ENCODE results near the gene DCTN3. TPM values are rescaled to one million over a fixed set of nuclear protein-coding genes. Genes with fewer than 3 reads are reported as not detected.

Gene DCTN3
- total RNA-seq (2021; fragmentation: NEBNext Ultra II Directional; extraction: Animal tissue kit (Norgen Biotek cat#: 25700)), result 100 to 1,000 TPM; 150 to 176 (median 161) TPM
- long read RNA-seq, transcript DCTN3-201 (7 exons, 808 nt), result major isoform, 136 of 156 reads
- long read RNA-seq, partial matches to known transcripts, result 5 of 156 reads
- long read RNA-seq, other reads (novel, unspliced or antisense), result 10 of 156 reads

GRCh38 chr9:34620061-34620994 is at the start of gene DCTN3:
Gene DCTN3 (minus strand): TSS chr9:34620495. CDS start chr9:34620464, 31 bp downstream.
- Mint-ChIP-seq H3K4me3 (peak within 1 kb of the TSS; percentile 98), H3K9me3 (no peaks in the 10 kb centered on the region), H3K27ac (peak within 1 kb of the TSS; percentile 75), H3K4me1 (ENCODE audit: low read depth) (peaks cover 30% of the 10 kb centered on the region), H3K27me3 (ENCODE audit: insufficient read depth) (peaks cover 23% of the 10 kb centered on the region), H3K36me3 (ENCODE audit: low read depth) (peaks cover 13% of the 10 kb centered on the region; the same call in 1 of the 2 replicates)
- TF ChIP-seq CTCF (IDR thresholded peaks at IDR 0.05), result no peak
- peak; percentile 93 for DNase-seq

GRCh38 chr9:34665381-34666250 is 45.3 kb upstream of the DCTN3 start:
- H3K27me3 Mint-ChIP-seq (ENCODE audit: insufficient read depth), result peaks cover 3% of the 10 kb centered on the region
- DNase-seq, result peak; percentile 89
- peak overlapping the region; percentile 97 for H3K27ac Mint-ChIP-seq
- peaks cover 31% of the 10 kb centered on the region for H3K4me1 Mint-ChIP-seq (ENCODE audit: low read depth)
- H3K9me3 Mint-ChIP-seq, result peaks cover 7% of the 10 kb centered on the region
- peak overlapping the region; percentile 96 for H3K4me3 Mint-ChIP-seq
- peaks cover 29% of the 10 kb centered on the region for H3K36me3 Mint-ChIP-seq (ENCODE audit: low read depth)
- no peak; the same call in 1 of the 2 replicates for TF ChIP-seq CTCF (IDR thresholded peaks at IDR 0.05)

GRCh38 chr9:34665067-34665380 is 44.7 kb upstream of the DCTN3 start:
- no peak for TF ChIP-seq CTCF (IDR thresholded peaks at IDR 0.05)
- Mint-ChIP-seq H3K9me3 (peaks cover 7% of the 10 kb centered on the region), H3K27me3 (ENCODE audit: insufficient read depth) (peaks cover 3% of the 10 kb centered on the region), H3K4me3 (peak overlapping the region; percentile 96), H3K36me3 (ENCODE audit: low read depth) (peaks cover 25% of the 10 kb centered on the region), H3K4me1 (ENCODE audit: low read depth) (peaks cover 31% of the 10 kb centered on the region), H3K27ac (peak overlapping the region; percentile 97)
- DNase-seq, result no peak

- H3K27ac Mint-ChIP-seq, result peak overlapping the region; percentile 82
- H3K4me1 Mint-ChIP-seq (ENCODE audit: low read depth), result peaks cover 31% of the 10 kb centered on the region
- H3K4me3 Mint-ChIP-seq, result peak overlapping the region; percentile 96
- H3K36me3 Mint-ChIP-seq (ENCODE audit: low read depth), result peaks cover 20% of the 10 kb centered on the region
- peak; percentile 79 for DNase-seq
- H3K27me3 Mint-ChIP-seq (ENCODE audit: insufficient read depth), result peaks cover 3% of the 10 kb centered on the region
- H3K9me3 Mint-ChIP-seq, result peaks cover 5% of the 10 kb centered on the region
- peak; percentile 90 for TF ChIP-seq CTCF (IDR thresholded peaks at IDR 0.05)
Observed at GRCh38 chr9:34664281-34665066, 44.2 kb upstream of the DCTN3 start.

GRCh38 chr9:34663303-34663605 is 43.0 kb upstream of the DCTN3 start:
- Mint-ChIP-seq H3K27ac (no peak overlapping the region), H3K27me3 (ENCODE audit: insufficient read depth) (peaks cover 3% of the 10 kb centered on the region), H3K36me3 (ENCODE audit: low read depth) (peaks cover 8% of the 10 kb centered on the region; the same call in 1 of the 2 replicates), H3K9me3 (no peaks in the 10 kb centered on the region), H3K4me1 (ENCODE audit: low read depth) (peaks cover 31% of the 10 kb centered on the region), H3K4me3 (no peak overlapping the region)
- TF ChIP-seq CTCF (IDR thresholded peaks at IDR 0.05), result no peak
- no peak for DNase-seq
